ENCODE data around the gene LONRF2.
A peak's percentile ranks its signal among the peaks of the same experiment; 100 is the strongest.

LONRF2 gene

GRCh38 chr2:100275200-100275589 lies 47.1 kb downstream of the LONRF2 start:
- DNase-seq (ENCODE audit: low read depth, low spot score) = no peak

GRCh38 chr2:100274566-100275199 lies 47.6 kb downstream of the LONRF2 start:
- no peak for DNase-seq (ENCODE audit: low read depth, low spot score)

GRCh38 chr2:100274076-100274475 lies 48.2 kb downstream of the LONRF2 start:
- no peak for DNase-seq (ENCODE audit: low read depth, low spot score)

- DNase-seq (ENCODE audit: low read depth, low spot score) = no peak
Observed at GRCh38 chr2:100273387-100273786, 48.9 kb downstream of the LONRF2 start.

- no peak for DNase-seq (ENCODE audit: low read depth, low spot score)
Observed at GRCh38 chr2:100272841-100273329, 49.4 kb downstream of the LONRF2 start.

GRCh38 chr2:100271210-100271609 lies 51.1 kb downstream of the LONRF2 start:
- no peak for DNase-seq (ENCODE audit: low read depth, low spot score)

- no peak for DNase-seq (ENCODE audit: low read depth, low spot score)
Observed at GRCh38 chr2:100270381-100271146, 51.7 kb downstream of the LONRF2 start.

- no peak for DNase-seq (ENCODE audit: low read depth, low spot score)
Observed at GRCh38 chr2:100269889-100270288, 52.4 kb downstream of the LONRF2 start.

GRCh38 chr2:100268986-100269385 lies 53.3 kb downstream of the LONRF2 start:
- DNase-seq (ENCODE audit: low read depth, low spot score) = no peak

GRCh38 chr2:100267751-100268150 lies 54.5 kb downstream of the LONRF2 start:
- DNase-seq (ENCODE audit: low read depth, low spot score) = no peak

- no peak for DNase-seq (ENCODE audit: low read depth, low spot score)
Observed at GRCh38 chr2:100266126-100266525, 56.2 kb downstream of the LONRF2 start.

- no peak for DNase-seq (ENCODE audit: low read depth, low spot score)
Observed at GRCh38 chr2:100265226-100265625, 57.1 kb downstream of the LONRF2 start.

GRCh38 chr2:100264651-100265050 lies 57.6 kb downstream of the LONRF2 start:
- no peak for DNase-seq (ENCODE audit: low read depth, low spot score)

GRCh38 chr2:100264121-100264520 lies 58.2 kb downstream of the LONRF2 start:
- no peak for DNase-seq (ENCODE audit: low read depth, low spot score)

GRCh38 chr2:100262555-100263320 lies 59.6 kb downstream of the LONRF2 start:
- DNase-seq (ENCODE audit: low read depth, low spot score) = peak; percentile 39

GRCh38 chr2:100262046-100262445 lies 60.3 kb downstream of the LONRF2 start:
- no peak for DNase-seq (ENCODE audit: low read depth, low spot score)

- no peak for DNase-seq (ENCODE audit: low read depth, low spot score)
Observed at GRCh38 chr2:100260712-100261620, 61.3 kb downstream of the LONRF2 start.

GRCh38 chr2:100259106-100259505 lies 63.2 kb downstream of the LONRF2 start:
- DNase-seq (ENCODE audit: low read depth, low spot score) = no peak

GRCh38 chr2:100257939-100258338 lies 64.4 kb downstream of the LONRF2 start:
- DNase-seq (ENCODE audit: low read depth, low spot score) = no peak

GRCh38 chr2:100256849-100257248 lies 65.5 kb downstream of the LONRF2 start:
- no peak for DNase-seq (ENCODE audit: low read depth, low spot score)

GRCh38 chr2:100256416-100256815 lies 65.9 kb downstream of the LONRF2 start:
- no peak for DNase-seq (ENCODE audit: low read depth, low spot score)
